Neural cell (in vitro differentiated cells): Measurements from ENCODE around the gene PITX1. TPM values are rescaled to one million over a fixed set of nuclear protein-coding genes. Genes with fewer than 3 reads are reported as not detected.

Experiments
- H2AFZ ChIP-seq: fragments of 200-600, 300-800 bp; sonication (generic), shearing (Covaris generic); 2 replicates; pipeline ENCODE4 v1.6.0; 2014; ENCODE audit warnings: low read depth, mild to moderate bottlenecking, antibody characterized with exemption, low read length, moderate library complexity
- H3F3A ChIP-seq: fragments of 200-600 bp; shearing (Covaris generic); 2 replicates; pipeline ENCODE4 v1.6.1; 2016; ENCODE audit warnings: mild to moderate bottlenecking, moderate library complexity, mixed read lengths, antibody characterized with exemption, low read length; ENCODE audit not compliant: insufficient read depth, poor library complexity, severe bottlenecking
- H3K27ac ChIP-seq: fragments of 200-600, 300-800 bp; sonication (generic), shearing (Covaris generic); 2 replicates; pipeline ENCODE4 v1.5.1; 2014; ENCODE audit warnings: mild to moderate bottlenecking, low read length, moderate library complexity
- H3K27me3 ChIP-seq: fragments of 300-800, 200-600 bp; sonication (generic), shearing (Covaris generic); 2 replicates; pipeline ENCODE4 v1.6.0; 2014; ENCODE audit warnings: mild to moderate bottlenecking, low read depth, low read length, moderate library complexity; ENCODE audit not compliant: insufficient read depth
- H3K36me3 ChIP-seq: fragments of 300-800, 200-600 bp; sonication (generic), shearing (Covaris generic); 2 replicates; pipeline ENCODE4 v1.5.1; 2014; ENCODE audit warnings: mild to moderate bottlenecking, antibody characterized with exemption, low read length, moderate library complexity; ENCODE audit not compliant: insufficient read depth
- H3K4me2 ChIP-seq: fragments of 300-800, 200-600 bp; sonication (generic), shearing (Covaris generic); 2 replicates; pipeline ENCODE4 v1.6.0; 2014; ENCODE audit warnings: mild to moderate bottlenecking, low read length
- H3K4me3 ChIP-seq: fragments of 300-800, 200-600 bp; sonication (generic), shearing (Covaris generic); 2 replicates; pipeline ENCODE4 v1.5.1; 2014; ENCODE audit warnings: mild to moderate bottlenecking, low read length, moderate library complexity
- H3K79me2 ChIP-seq: fragments of 200-600 bp; shearing (Covaris generic); replicated peaks from 2 replicates; pipeline ENCODE4 v1.6.0; 2014; ENCODE audit warnings: mild to moderate bottlenecking, low read length, moderate library complexity; ENCODE audit not compliant: insufficient read depth
- H3K9ac ChIP-seq: fragments of 300-800, 200-600 bp; sonication (generic), shearing (Covaris generic); 2 replicates; pipeline ENCODE4 v1.6.1; 2016; ENCODE audit warnings: mild to moderate bottlenecking, low read length, mixed read lengths
- H3K9me2 ChIP-seq: fragments of 200-600 bp; shearing (Covaris generic); 2 replicates; pipeline ENCODE4 v1.6.1; 2016; ENCODE audit warnings: mild to moderate bottlenecking, low read length, mixed read lengths; ENCODE audit not compliant: insufficient read depth
- H3K9me3 ChIP-seq: fragments of 200-600, 300-800 bp; sonication (generic), shearing (Covaris generic); 2 replicates; pipeline ENCODE4 v1.6.1; 2016; ENCODE audit warnings: mild to moderate bottlenecking, mixed run types, low read length, moderate library complexity, mixed read lengths
- H4K20me1 ChIP-seq: fragments of 200-600 bp; shearing (Covaris generic); 2 replicates; pipeline ENCODE4 v1.6.1; 2016; ENCODE audit warnings: mild to moderate bottlenecking, mixed run types; ENCODE audit not compliant: insufficient read depth
- EP300 ChIP-seq: fragments of 450-650 bp; conservative IDR thresholded peaks from 2 replicates; pipeline ENCODE4 v1.6.1; 2014; ENCODE audit warnings: antibody characterized with exemption, mild to moderate bottlenecking, moderate library complexity; ENCODE audit not compliant: poor library complexity, severe bottlenecking
- EZH2 ChIP-seq: fragments of 200-600, 300-800 bp; shearing (Covaris generic), sonication (generic); IDR thresholded peaks from 2 replicates; pipeline ENCODE4 v1.6.1; 2014; ENCODE audit warnings: antibody characterized with exemption, low read length, borderline replicate concordance, mild to moderate bottlenecking; ENCODE audit not compliant: insufficient read depth, poor library complexity, severe bottlenecking
- MXI1 ChIP-seq: fragments of 450-650 bp; conservative IDR thresholded peaks from 2 replicates; pipeline ENCODE4 v1.6.1; 2014; ENCODE audit warnings: antibody characterized with exemption, mild to moderate bottlenecking; ENCODE audit not compliant: poor library complexity, severe bottlenecking
- POLR2AphosphoS5 ChIP-seq: IDR thresholded peaks from 2 replicates; pipeline ENCODE4 v1.6.1; 2012
- RAD21 ChIP-seq: fragments of 450-650 bp; conservative IDR thresholded peaks from 2 replicates; pipeline ENCODE4 v1.6.1; 2014; ENCODE audit warnings: antibody characterized with exemption, mild to moderate bottlenecking, moderate library complexity
- REST ChIP-seq: IDR thresholded peaks from 2 replicates; pipeline ENCODE4 v1.6.1; 2012; ENCODE audit warnings: borderline replicate concordance
- SMC3 ChIP-seq: fragments of 450-650 bp; conservative IDR thresholded peaks from 2 replicates; pipeline ENCODE4 v1.6.1; 2014; ENCODE audit warnings: antibody characterized with exemption, mild to moderate bottlenecking, moderate library complexity; ENCODE audit not compliant: poor library complexity
- TAF1 ChIP-seq: IDR thresholded peaks from 2 replicates; pipeline ENCODE4 v1.6.1; 2012; ENCODE audit warnings: low read depth
- polyA plus RNA-seq: library from polyadenylated mRNA; depleted of rRNA; stranded (reverse); fragments of >200 nt; gene quantifications from 2 replicates; pipeline ENCODE4 v1.2.3, GENCODE V29; 2014

The PITX1 gene
- polyA plus RNA-seq, 1 donor from 2014 or later: not detected

GRCh38 chr5:135030956-135031812, 2.8 kb downstream of the PITX1 start:
- Histone ChIP-seq H3K9me2 (no peaks in the 10 kb centered on the region), H3K36me3 (no peaks in the 10 kb centered on the region), H3F3A (no peaks in the 10 kb centered on the region), H3K27me3 (peaks cover 98% of the 10 kb centered on the region), H3K9ac (no peak overlapping the region), H2AFZ (no peak overlapping the region), H3K4me2 (no peak overlapping the region), H4K20me1 (no peaks in the 10 kb centered on the region), H3K79me2 (no peaks in the 10 kb centered on the region), H3K9me3 (no peaks in the 10 kb centered on the region), H3K4me3 (no peak overlapping the region), H3K27ac (no peak overlapping the region)
- TF ChIP-seq EZH2 (peak; percentile 50), RAD21 (no peak)

GRCh38 chr5:135030123-135030955, 3.7 kb downstream of the PITX1 start:
- H3K9me3 ChIP-seq: no peaks in the 10 kb centered on the region
- H3K9ac ChIP-seq: no peak overlapping the region
- no peak overlapping the region for H3K4me3 ChIP-seq
- peaks cover 98% of the 10 kb centered on the region for H3K27me3 ChIP-seq
- H3K36me3 ChIP-seq: no peaks in the 10 kb centered on the region
- H3K27ac ChIP-seq: no peak overlapping the region
- TF ChIP-seq TAF1 (no peak), EP300 (no peak), REST (no peak), RAD21 (no peak), MXI1 (no peak)
- no peak overlapping the region for H3K4me2 ChIP-seq
- H3K79me2 ChIP-seq: no peaks in the 10 kb centered on the region
- no peaks in the 10 kb centered on the region for H3K9me2 ChIP-seq
- H2AFZ ChIP-seq: no peak overlapping the region
- no peaks in the 10 kb centered on the region for H3F3A ChIP-seq
- no peaks in the 10 kb centered on the region for H4K20me1 ChIP-seq

GRCh38 chr5:135029477-135030122, 4.4 kb downstream of the PITX1 start:
- Histone ChIP-seq H3K4me2 (no peak overlapping the region), H3F3A (no peaks in the 10 kb centered on the region), H3K27me3 (peaks cover 95% of the 10 kb centered on the region), H3K9me3 (no peaks in the 10 kb centered on the region), H3K4me3 (no peak overlapping the region), H3K79me2 (no peaks in the 10 kb centered on the region), H4K20me1 (no peaks in the 10 kb centered on the region), H3K27ac (no peak overlapping the region), H3K9me2 (no peaks in the 10 kb centered on the region), H2AFZ (no peak overlapping the region), H3K9ac (no peak overlapping the region), H3K36me3 (no peaks in the 10 kb centered on the region)
- TF ChIP-seq SMC3: no peak
- peak; percentile 86 for TF ChIP-seq POLR2AphosphoS5
